MCF 10A (cell line): ENCODE results near the gene HJV. TPM values are rescaled to one million over a fixed set of nuclear protein-coding genes. Genes with fewer than 3 reads are reported as not detected.

Experiments used
- BruUV-seq: library from RNA; stranded (reverse); fragments of 400-500 nt; replicated peaks from 2 replicates; lab custom pipeline; 2021; lab: Mats Ljungman, UMichigan
- CTCF ChIA-PET: fragments of 300-600 bp; sonication (Branson Sonifier 250); formaldehyde crosslinking; extraction: SDS; loops from one replicate; lab custom pipeline; 2021; ENCODE audit warnings: antibody characterized with exemption, inconsistent platforms; lab: Yijun Ruan, JAX
- POLR2A ChIA-PET: fragments of 300-600, 350-650 bp; sonication (Branson Sonifier 250); formaldehyde crosslinking; extraction: SDS; loops from one replicate; lab custom pipeline; 2020; ENCODE audit warnings: antibody characterized with exemption, inconsistent platforms; lab: Yijun Ruan, JAX
- DNase-seq: peaks from one replicate; pipeline ENCODE4 v3.0.0-alpha.2; 2018; ENCODE audit not compliant: unreplicated experiment
- H3K27ac Mint-ChIP-seq: one replicate; pipeline ENCODE4 v1.8.0; 2022; ENCODE audit warnings: mild to moderate bottlenecking, low read depth, mixed read lengths; ENCODE audit not compliant: unreplicated experiment
- H3K27me3 Mint-ChIP-seq: one replicate; pipeline ENCODE4 v1.8.0; 2022; ENCODE audit warnings: mixed read lengths; ENCODE audit not compliant: insufficient read depth, unreplicated experiment
- H3K36me3 Mint-ChIP-seq: one replicate; pipeline ENCODE4 v1.8.0; 2022; ENCODE audit warnings: mild to moderate bottlenecking, moderate library complexity, mixed read lengths; ENCODE audit not compliant: insufficient read depth, unreplicated experiment
- H3K4me1 Mint-ChIP-seq: one replicate; pipeline ENCODE4 v1.8.0; 2022; ENCODE audit warnings: mixed read lengths; ENCODE audit not compliant: insufficient read depth, unreplicated experiment
- H3K4me3 Mint-ChIP-seq: one replicate; pipeline ENCODE4 v1.8.0; 2022; ENCODE audit warnings: mild to moderate bottlenecking, moderate library complexity, mixed read lengths; ENCODE audit not compliant: unreplicated experiment
- H3K9me3 Mint-ChIP-seq: one replicate; pipeline ENCODE4 v1.8.0; 2022; ENCODE audit warnings: mixed read lengths; ENCODE audit not compliant: unreplicated experiment
- intact Hi-C: fragments of 100-400 bp; cut with micrococcal nuclease; formaldehyde crosslinking; loops from 2 replicates; pipeline ENCODE4 v1.14.1; 2022
- total RNA-seq: library from RNA; stranded (reverse); gene quantifications from 2 replicates; pipeline ENCODE4 v1.2.3, GENCODE V29; 2022
- TF ChIP-seq, protein P1 (sequence below): fragments of 200-600 bp; IDR thresholded peaks from one replicate; pipeline ENCODE4 v1.8.0; 2022; ENCODE audit warnings: antibody characterized with exemption, mild to moderate bottlenecking; ENCODE audit not compliant: unreplicated experiment

Gene HJV
- total RNA-seq, 1 experiment from 2014 or later: not detected

DNA sequence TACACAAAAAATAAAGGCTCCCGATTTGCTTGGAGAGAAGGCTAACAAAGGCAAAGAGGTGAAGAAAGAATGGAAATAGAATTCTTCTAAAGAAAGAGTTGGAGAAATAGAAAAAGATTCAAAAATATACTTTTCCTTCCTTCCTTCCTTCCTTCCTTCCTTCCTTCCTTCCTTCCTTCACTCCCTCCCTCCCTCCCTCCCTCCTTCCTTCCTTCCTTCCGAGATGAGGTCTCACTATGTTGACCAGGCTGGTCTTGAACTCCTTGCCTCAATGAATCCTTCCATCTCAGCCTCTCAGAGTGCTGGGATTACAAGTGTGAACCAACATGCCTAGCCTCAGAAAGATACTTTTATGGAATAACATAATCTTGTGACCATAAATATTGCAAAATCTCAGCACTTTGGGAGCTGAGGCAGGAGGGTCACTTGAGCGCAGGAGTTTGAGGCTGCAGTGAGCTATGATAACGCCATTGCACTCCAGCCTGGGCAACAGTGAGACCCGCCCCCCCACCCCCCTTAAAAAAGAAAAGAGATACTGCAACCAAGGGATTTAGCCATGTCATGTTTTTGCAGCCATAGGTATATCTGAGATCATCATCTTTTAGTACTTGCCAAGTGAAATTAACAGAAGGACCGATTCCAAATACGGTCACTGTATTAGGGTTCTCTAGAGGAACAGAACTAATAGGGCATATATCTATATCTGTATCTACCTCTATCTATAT, 1.0 kb upstream of the HJV start:
- Mint-ChIP-seq H3K27me3 (peaks cover 45% of the 10 kb centered on the region), H3K36me3 (no peaks in the 10 kb centered on the region), H3K27ac (no peak overlapping the region), H3K9me3 (no peaks in the 10 kb centered on the region), H3K4me3 (no peak overlapping the region), H3K4me1 (peaks cover 5% of the 10 kb centered on the region)
- no peak for DNase-seq
- TF ChIP-seq, protein P1, sequence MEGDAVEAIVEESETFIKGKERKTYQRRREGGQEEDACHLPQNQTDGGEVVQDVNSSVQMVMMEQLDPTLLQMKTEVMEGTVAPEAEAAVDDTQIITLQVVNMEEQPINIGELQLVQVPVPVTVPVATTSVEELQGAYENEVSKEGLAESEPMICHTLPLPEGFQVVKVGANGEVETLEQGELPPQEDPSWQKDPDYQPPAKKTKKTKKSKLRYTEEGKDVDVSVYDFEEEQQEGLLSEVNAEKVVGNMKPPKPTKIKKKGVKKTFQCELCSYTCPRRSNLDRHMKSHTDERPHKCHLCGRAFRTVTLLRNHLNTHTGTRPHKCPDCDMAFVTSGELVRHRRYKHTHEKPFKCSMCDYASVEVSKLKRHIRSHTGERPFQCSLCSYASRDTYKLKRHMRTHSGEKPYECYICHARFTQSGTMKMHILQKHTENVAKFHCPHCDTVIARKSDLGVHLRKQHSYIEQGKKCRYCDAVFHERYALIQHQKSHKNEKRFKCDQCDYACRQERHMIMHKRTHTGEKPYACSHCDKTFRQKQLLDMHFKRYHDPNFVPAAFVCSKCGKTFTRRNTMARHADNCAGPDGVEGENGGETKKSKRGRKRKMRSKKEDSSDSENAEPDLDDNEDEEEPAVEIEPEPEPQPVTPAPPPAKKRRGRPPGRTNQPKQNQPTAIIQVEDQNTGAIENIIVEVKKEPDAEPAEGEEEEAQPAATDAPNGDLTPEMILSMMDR: no peak
- intact Hi-C loops: no loop called here
- ChIA-PET POLR2A (interaction anchor here (0.7 to 1.9 kb wide), 5 partner anchors 15 to 58 kb away, joined by 3 to 6 read pairs (median 5); partner anchors contain the start of genes ANKRD34A and POLR3GL), CTCF (interaction anchor here (1.0 to 23.4 kb wide), 9 partner anchors 9 to 180 kb away, joined by 3 to 773 read pairs (median 6); partner anchors contain the start of genes NUDT17 and TXNIP)
- BruUV-seq: no TSS peak

DNA sequence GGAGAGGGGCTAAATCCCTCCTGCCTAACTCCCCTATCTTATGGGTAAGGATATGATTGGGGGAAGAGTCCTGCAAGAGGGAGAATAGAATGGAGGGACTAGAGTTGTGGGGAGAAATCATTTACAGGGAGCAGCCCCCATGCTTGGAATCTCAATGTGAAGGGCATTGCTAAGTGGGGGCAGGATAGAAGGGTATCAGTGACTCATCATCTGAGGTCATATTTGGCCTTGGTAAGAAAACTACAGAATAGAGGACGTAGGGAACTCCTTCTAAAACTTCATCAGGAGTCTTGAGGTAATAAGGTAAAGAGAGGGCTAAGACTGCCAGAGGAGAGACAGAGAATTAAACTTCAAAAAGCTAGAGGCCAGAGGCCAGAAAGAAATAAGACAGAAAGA, 487 bp downstream of the HJV start:
- ChIA-PET POLR2A (interaction anchor here (0.8 to 1.9 kb wide), 5 partner anchors 15 to 42 kb away, joined by 3 to 6 read pairs (median 5); partner anchors contain the start of gene TXNIP), CTCF (interaction anchor here (0.6 to 23.4 kb wide), 7 partner anchors 11 to 175 kb away, joined by 3 to 773 read pairs (median 8); partner anchors contain the start of genes NUDT17 and TXNIP)
- intact Hi-C loops: no loop called here
- DNase-seq: no peak
- Mint-ChIP-seq H3K4me3 (no peak overlapping the region), H3K27ac (no peak overlapping the region), H3K27me3 (peaks cover 33% of the 10 kb centered on the region), H3K9me3 (no peaks in the 10 kb centered on the region), H3K4me1 (peaks cover 5% of the 10 kb centered on the region), H3K36me3 (no peaks in the 10 kb centered on the region)
- no TSS peak for BruUV-seq
- TF ChIP-seq, protein P1: no peak

DNA sequence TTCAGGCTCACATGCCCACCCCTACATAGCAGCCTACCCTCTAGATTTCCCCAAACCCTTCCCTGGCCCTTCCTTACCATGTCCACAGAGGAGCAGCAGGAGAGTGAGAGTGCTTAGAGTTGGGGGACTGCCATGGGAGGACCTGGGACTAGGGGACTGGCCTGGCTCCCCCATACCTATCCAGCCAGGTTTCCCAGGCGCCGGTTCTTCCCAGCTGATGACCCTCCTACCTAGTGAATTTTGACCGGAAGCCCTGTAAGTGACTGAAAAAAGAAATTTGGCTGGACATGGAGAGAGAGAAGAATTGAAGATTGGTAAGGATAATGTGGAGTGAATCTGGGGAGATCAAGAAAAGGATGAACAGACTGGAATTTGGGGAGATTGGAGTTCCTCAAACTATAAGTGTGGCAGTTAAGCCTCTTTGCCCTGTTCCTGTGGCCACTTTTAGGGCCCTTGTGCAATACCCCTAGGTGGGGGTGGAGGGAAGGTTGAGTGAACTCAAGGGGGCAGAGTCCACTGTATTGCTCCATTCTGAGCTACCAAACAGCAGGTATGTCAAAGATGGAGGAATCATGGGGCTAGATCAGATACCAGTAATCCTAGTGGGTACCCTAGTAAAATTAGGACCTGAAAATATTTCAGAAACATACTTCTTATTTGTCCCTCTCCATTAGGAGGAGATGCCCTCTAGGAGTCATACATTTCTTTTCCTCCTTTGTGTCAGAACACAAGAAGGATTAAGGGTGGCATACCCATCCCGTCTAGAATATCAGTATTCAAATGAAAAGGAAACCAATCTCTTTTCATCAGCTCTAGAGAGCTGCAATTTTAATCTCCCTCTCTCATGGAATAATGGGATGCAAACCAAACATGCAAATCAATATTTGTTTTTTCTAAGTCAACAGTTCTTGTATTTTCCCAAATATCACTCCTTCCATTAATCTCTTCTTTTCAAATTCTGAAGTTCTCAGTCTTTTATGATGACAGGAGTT, 1.2 kb downstream of the HJV start:
- no TSS peak for BruUV-seq
- no peaks in the 10 kb centered on the region for H3K36me3 Mint-ChIP-seq
- no peak overlapping the region for H3K27ac Mint-ChIP-seq
- ChIA-PET CTCF (interaction anchor here (0.5 to 23.4 kb wide), 9 partner anchors 12 to 175 kb away, joined by 4 to 773 read pairs (median 10); partner anchors contain the start of genes NUDT17 and TXNIP), POLR2A (interaction anchor here (0.6 to 1.9 kb wide), 3 partner anchors 15 to 47 kb away, joined by 3 to 5 read pairs (median 3); no protein-coding TSS in a partner anchor)
- H3K9me3 Mint-ChIP-seq: no peaks in the 10 kb centered on the region
- peaks cover 26% of the 10 kb centered on the region for H3K27me3 Mint-ChIP-seq
- DNase-seq: no peak
- TF ChIP-seq, protein P1: no peak
- intact Hi-C loops: no loop called here
- peaks cover 5% of the 10 kb centered on the region for H3K4me1 Mint-ChIP-seq
- H3K4me3 Mint-ChIP-seq: no peak overlapping the region
